ENCODE results near the gene TMEM178A.

- TF ChIP-seq CTCF (IDR thresholded peaks at IDR 0.05) = no peak
- TF ChIP-seq POLR2A (IDR thresholded peaks at IDR 0.05) = no peak
Observed at GRCh38 chr2:39668576-39669080, 2.9 kb downstream of the TMEM178A start.
